Posterior cingulate gyrus (tissue), 11 donors: ENCODE results near the gene PGRMC2.
"Not testable (repeated sequence)": the region's sequence is repeated elsewhere in the genome, so short reads cannot be mapped to it uniquely, and the experiment has no call there.

Source experiments
- DNase-seq, 10 donors: peaks; one replicate each; pipeline versions ENCODE4 v3.0.0 to v3.0.0-alpha.2; 2020 to 2021; ENCODE audit warnings: mixed read lengths in 3 of 10
- intact Hi-C: fragments of 100-400 bp; cut with DNase I; formaldehyde crosslinking; loops from one replicate; pipeline ENCODE4 v1.15.1; 2023

The PGRMC2 gene

DNA sequence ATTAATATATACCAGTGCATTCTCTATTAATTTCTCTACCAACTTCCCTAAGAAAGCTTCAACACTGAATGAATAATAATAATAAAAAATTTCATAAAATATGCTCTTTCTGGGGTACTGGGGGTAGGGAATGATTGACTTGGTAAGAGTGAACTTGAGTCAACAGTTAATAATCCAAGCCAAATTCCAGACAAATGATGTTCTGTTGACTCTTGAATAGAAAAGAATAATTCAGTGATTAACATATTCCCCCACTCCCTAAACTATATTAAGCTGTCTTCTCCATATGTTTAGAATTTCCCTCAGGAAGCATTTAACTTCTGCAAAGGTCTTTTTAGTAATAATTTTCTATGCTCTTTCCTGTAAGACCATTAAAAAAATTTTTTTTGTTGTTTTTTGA, 12.3 kb downstream of the PGRMC2 start:
- no peak for DNase-seq

DNA sequence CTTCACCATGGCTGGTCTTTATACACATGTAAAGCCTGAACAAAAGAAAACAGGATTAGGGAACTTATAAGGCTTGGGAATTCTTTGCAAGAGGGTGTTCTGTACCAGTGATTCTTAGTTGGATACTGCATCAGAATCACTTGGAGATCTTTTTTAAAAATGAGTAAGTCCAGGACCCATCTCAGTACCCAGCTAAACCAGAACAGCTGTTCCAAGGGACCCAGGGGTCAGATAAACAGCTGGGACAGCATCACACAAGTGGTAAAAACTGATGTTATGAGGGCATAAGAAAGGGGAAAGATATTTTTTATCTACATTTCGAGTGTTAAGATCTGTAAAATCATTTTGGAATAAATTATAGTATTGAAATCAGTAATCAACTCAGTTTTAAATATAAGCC, 16.1 kb downstream of the PGRMC2 start:
- DNase-seq = no peak

More for the DNA sequence above, 12.3 kb downstream of the PGRMC2 start:
- intact Hi-C loops = no loop called here

DNA sequence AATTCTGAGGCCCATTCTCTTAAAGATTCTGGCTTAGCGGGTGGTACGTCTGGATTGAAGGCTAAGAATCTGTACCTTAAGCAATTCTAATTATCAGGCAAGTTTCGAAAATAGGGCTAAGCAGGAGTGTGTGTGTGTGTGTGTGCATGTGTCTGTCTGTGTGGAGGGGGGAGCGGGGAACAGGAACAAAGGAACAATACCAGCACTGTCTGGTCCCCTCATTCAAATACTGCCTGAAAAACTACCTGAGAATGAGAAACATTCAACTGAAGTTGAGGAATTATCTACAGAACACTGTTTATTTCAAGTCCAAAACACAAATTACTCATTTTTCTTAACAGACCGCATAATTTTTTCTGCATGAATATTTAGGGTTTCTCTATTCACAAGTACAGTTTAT, 18.6 kb downstream of the PGRMC2 start:
- DNase-seq = no peak

More for the DNA sequence above, 16.1 kb downstream of the PGRMC2 start:
- intact Hi-C loops = no loop called here

DNA sequence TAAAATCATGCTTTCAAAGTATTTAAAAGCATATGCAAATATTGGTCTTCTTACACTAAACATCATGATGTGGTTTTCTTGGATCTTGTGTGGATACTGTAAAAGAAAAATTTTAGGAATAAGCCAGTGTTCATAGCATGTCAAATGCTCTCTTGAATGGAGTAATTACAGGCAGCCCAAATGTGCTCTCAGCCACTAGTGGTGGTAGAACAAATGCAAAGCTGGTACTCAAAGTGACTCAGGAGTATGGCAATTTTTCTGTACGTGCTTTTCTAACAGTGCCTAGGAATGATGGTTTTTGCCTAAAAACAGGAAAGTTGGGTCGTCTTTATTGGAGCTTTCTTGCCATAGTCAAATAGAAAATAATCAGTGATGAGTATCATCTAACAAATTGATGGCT, 19.9 kb downstream of the PGRMC2 start:
- intact Hi-C loops = no loop called here
- DNase-seq = no peak

More for the DNA sequence above, 18.6 kb downstream of the PGRMC2 start:
- intact Hi-C loops = no loop called here

DNA sequence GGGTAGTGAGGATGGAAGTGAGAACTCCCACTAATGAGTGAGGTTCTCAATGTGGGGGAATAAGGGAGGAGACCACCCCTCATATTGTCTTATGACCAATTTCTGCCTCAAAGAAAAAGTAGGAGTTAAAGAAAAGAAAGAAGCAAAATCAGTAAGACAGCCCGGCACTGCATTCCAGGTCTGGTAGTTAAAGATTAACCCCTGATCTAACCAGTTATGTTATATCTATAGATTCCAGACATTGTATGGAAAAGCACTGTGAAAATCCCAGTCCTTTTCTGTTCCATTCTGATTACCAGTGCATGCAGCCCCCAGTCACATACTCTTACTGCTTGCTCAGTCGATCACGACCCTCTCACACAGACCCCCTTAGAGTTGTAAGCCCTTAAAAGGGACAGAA, 20.4 kb downstream of the PGRMC2 start:
- DNase-seq, intact Hi-C loops: not testable (repeated sequence)

DNA sequence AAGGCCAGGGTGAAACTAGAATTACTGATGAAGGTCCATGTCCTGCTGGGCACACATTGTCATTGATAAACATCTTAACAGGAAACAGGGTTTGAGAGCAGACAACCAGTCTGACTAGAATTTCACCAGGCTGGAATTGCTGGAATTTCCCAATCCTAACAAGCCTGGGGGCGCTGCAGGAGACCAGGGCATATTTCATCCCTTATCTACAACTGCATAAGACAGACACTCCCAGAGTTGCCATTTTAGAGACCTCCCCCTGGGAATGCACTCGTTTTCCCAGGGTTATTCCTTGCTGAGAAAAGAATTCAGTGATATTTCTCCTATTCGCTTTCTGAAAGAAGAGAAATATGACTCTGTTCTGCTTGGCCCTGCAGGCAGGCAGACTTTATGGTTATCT, 22.1 kb downstream of the PGRMC2 start:
- intact Hi-C loops, DNase-seq: not testable (repeated sequence)

DNA sequence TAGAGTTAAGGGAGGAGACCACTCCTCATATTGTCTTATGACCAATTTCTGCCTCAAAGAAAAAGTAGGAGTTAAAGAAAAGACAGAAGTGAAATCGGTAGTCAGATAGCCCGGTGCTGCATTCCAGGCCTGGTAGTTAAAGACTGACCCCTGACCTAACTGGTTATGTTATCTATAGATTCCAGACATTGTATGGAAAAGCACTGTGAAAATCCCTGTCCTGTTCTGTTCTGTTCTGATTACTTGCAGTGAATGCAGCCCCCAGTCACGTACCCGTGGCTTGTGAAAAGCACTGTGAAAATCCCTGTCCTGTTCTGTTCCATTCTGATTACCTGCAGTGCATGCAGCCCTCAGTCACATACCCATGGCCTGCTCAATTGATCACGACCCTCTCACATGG, 27.7 kb downstream of the PGRMC2 start:
- intact Hi-C loops, DNase-seq: not testable (repeated sequence)

DNA sequence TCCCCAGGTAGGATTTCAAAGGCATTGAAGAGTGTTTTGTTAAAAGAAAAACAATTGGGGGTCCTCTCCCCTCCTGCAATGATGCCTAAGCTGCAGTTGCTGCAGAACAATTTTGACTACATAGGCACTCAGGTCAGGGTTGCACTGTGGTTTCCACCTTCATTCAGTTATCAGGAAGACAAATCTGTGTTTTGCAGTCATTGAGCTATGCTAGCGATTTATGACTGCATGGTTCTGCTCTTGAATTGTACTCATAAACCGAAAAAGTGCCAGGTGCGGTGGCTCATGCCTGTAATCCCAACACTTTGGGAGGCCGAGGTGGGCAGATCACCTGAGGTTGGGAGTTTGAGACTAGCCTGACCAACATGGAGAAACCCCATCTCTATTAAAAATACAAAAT, 29.4 kb downstream of the PGRMC2 start:
- intact Hi-C loops = not testable (repeated sequence)

DNA sequence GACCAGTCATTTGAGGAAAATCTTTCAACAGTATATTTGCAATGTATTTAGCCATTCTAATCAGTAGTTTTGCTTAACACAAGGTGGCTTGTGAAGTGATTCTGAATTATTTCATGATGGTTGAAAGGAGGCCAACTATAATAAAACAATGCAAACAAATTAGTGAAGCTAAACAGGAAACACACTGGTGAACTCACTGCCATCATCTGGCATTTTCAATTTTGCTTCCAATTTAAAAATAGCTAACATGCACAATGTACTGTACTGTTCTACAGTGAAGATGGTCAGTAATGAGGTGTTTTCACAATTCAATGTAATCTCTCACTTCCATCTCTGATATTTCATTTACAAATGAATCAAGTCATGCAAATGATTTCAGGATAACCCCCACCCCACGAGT, 31.1 kb downstream of the PGRMC2 start:
- intact Hi-C loops = no loop called here
- no peak for DNase-seq

More for the DNA sequence above, 29.4 kb downstream of the PGRMC2 start:
- not testable (repeated sequence) for DNase-seq

DNA sequence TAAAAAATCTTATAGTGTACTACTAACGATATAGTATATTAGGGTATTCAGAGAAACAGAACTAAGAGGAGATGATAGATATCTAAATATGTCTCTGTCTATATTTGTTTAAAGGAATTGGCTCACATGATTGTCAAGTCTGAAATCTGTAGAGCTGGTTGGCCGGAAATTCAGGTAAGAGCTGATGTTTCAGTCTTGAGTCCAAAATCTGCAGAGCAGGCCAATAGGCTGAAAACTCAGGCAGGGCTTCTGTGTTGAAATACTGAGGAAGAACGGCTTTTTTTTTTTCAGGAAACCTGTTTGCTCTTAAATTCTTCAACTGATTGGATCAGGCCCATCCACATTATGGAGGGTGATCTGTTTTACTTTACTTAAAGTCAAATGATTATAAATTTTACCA, 31.7 kb downstream of the PGRMC2 start:
- DNase-seq = no peak
- intact Hi-C loops = no loop called here

DNA sequence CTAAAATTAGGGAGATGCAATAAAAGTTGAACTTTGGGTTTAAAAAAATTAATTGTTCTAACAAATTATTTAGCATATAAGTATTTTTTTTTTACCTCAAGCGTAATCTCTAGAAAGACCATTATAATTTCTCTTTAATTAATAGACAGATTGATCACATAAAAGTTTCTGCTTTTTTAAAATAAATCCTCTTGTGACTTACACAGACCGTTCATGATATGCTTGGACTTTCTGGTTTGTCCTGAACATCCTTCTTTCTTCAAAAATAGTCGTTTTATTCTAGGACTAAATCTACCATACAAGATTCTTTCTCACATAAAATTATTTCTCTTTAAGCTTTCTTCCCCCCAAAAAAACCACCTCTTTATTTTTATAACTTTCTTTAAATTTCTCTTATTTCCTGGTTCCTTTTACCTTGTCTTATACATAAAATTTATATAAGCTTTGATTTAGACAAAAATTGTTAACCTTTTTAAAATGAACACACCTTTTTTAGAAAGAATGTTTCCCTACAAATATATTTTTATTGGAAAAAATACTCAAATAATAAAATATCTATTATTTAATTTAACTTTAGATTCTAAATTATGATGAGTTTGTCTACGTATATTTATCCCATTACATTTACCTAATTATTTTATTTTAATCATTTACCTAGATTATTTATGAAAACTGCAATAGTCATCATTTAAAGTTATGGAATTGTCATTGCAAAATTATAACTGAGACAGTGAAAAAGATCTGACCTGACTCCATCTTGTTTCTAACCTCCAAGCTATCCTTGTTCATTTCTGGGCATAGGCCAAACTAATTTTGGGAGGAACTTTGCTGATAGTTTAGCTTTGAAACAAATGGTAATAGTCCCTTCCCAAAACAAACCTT, 37.6 kb downstream of the PGRMC2 start:
- intact Hi-C loops = no loop called here
- no peak for DNase-seq

DNA sequence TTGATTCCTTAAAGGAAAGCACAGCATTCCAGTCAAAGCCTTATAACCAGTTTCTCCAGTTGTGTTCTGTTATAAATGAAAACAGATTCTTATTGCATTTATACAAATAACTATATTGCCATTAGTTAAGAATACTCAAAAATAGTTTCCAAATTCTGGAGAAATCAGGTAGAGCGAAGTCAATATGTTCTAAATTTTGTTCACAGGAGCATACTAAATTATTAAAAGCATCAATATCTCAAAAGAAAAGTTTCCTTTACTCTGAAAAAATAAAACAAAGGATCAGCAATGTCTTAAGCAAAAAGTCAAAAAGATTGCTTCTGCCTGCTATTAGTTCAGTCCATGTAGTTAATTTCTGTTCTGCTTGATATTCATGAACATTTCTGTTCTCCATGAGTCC, 39.7 kb downstream of the PGRMC2 start:
- DNase-seq = no peak
- intact Hi-C loops = no loop called here

DNA sequence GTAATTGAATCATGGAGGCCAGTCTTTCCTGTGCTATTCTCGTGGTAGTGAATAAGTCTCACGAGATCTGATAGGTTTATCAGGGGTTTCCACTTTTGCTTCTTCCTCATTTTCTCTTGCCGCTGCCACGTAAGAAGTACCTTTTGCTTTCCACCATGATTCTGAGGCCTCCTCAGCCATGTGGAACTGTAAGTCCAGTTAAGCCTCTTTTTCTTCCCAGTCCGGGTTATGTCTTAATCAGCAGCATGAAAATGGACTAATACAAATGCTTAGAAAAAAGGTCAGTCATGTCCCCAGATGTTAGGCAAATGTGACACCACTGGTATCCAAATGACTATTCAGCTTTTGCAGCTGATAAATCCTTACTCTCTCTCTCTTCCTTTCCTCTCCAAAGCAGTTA, 42.2 kb downstream of the PGRMC2 start:
- DNase-seq, intact Hi-C loops: not testable (repeated sequence)

DNA sequence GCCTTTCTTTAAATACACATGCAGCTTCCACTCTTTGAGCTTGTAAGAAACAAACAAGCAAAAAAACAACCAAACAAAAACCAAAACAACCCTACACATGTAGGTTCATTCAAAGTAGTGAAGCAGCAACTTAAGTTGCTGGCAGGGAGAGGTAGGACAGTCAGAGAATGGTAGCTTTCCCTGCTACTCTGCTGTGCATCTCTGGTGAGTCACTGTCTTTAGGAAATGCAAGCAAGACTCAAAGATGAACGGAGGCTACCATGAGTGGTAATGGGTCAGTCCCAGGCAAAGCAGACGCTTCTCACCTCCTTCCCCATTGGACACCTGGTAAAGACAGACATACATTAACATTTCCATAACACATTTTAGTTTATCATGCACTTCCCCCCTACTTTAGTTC, 43.2 kb downstream of the PGRMC2 start:
- DNase-seq = no peak

DNA sequence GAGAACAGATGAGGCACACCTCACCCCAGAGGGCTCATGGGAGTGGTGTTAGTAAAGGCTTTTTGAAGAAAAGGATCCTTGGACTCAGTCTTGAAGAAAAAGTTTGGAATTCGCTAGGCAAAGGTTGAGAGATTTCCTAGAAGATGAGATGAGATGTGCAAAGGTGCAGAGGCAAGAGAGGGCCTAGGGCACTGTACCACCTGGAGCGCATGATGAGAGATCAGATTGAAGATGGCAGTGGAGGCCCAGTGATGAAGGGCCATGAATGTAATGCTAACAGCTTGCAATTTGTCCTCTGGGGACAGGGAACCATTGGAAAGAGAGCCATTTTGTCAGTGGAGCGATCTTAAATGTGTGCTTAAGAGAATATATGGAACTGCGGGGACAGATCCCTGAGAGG, 45.0 kb downstream of the PGRMC2 start:
- no peak for DNase-seq
- intact Hi-C loops = no loop called here

More for the DNA sequence above, 43.2 kb downstream of the PGRMC2 start:
- intact Hi-C loops = no loop called here

DNA sequence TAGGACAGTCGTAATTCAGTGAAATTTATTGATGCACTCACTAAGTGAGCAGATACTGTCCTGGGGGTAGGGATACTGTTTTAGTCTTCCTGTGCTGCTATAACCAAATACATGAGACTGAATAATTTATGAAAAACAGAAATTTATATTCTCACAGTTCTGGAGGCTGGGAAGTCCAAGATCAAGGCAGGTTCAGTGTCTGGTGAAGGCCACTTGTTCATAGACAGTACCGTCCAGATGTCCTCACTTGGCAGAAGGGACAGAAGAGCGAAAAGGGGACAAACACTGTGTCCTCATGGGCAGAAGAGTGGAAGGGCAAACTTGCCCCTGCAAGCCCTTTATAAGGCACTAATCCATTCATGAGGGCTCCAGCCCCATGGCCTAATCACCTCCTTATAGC, 45.6 kb downstream of the PGRMC2 start:
- intact Hi-C loops = no loop called here
- DNase-seq = no peak

DNA sequence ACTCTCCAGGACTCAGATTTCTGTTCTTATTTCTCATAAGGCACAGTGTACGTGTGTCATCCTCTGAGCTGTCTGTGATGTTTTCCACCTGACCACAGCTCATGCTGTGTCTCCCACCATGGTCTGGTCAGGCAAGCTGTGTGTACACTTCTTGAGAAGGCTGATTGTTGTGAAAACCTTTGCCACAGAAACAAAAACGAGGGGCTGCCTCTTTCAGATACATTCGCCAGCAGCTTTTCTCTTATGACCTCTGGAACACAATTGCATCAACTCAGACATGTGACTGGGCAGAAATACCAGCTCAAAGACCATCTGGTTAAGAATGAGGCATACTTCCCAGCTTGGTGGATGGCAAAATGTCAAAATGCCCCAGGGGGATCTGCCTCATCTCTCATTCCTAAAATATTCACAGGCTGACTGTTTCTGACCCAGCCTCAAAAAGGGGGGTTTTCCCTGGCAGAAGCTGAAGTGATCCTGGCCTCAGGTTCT, 46.1 kb downstream of the PGRMC2 start:
- intact Hi-C loops = no loop called here
- no peak for DNase-seq

DNA sequence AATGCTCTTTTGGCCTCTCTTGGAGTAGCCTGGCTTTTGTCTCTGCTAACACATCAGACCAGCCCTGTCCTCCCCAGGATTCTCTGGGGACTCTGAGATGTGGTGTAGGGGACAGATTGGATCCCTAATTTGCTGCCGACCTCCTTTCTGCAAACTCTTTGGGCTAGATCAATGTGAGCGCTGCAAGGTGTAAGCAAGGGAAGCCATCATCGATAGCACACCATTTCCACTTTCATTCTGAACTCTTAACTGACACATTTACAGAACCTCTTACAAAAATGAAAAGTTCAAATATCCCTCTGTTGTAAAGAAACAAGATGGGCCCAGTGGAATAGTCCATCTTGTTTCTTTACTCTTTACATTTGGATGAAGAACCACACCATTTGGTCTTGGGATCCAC, 46.6 kb downstream of the PGRMC2 start:
- intact Hi-C loops = no loop called here
- DNase-seq = no peak

DNA sequence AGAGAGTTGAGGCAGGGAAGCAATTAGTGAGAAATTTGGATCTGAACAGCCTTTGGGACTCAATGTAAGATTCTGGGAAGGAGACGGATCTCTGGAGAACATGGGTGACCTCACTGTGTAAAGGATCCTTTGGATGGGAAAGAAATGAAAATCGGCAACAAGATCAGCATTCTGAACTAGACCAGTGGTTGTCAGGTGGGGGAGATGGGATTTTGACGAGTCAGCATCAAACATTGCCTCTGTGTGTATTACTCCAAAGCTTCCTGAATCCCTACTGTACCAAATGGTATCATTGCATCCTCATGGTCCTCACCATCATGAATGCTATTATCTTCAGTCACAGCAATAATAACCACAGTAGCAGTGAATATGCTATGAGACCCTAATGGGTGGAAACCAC, 52.8 kb downstream of the PGRMC2 start:
- DNase-seq = no peak
- intact Hi-C loops = no loop called here

DNA sequence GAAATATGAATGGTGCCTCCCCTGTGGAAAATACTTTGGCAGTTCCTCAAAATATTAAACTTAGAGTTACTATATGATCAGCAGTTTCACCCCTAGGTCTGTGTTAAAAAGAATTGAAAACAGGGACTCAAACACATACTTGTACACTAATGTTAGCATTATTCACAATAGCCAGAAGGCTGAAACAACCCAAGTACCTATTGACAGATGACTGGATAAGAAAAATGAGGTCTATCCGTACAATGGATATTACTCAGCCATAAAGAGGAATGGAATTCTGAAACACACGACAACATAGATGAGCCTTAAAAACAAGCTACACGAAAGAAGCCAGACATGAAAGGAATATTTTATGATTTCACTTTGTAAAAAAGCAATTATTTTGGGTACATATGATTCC, 54.9 kb downstream of the PGRMC2 start:
- DNase-seq = no peak
- intact Hi-C loops = no loop called here

DNA sequence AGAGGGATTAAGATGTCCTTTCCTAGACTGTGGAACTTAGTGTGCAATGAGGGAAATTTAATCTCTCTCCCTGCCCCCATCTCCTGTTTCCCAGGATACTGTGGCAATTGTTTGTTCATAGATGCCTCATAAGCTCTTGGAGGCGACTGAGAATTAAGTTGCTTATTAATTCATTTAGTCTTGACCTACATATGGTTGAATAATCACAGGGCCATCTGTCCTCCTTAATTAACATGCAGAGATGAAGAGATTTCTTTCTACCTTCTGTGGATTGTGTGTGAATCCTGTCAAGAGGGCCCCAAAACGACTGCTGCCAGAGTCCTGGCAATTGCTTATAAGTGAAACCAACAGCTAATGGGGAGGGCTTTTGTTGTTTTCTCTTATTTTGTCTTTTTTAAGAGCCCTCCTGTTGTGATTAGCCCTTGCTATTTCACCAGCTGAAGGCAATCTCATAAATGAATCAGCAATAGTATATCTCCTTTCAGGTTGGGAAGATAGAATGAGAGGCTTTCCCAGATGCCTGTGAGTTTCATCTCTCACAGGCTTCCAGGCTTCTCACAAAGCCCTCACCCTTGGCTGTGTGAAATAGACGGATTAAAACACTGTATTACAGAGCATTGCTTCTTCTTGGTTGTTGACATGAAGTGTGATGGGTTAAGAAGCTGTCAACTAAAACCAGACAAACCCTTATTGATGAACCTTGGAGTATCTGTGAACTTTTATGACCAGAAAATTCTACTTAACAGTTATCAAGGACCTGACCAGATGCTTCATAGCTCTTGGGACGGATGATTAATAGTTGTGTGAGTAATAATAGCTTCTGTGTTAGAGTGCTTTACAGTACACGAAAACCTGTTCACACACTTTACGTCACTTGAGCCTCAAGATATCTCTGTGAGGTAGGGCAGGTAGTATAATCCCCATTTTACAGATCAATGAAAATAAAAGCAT, 58.5 kb downstream of the PGRMC2 start:
- no peak for DNase-seq
- intact Hi-C loops = no loop called here
